MM.1S (cell line): ENCODE results near the gene CABP4.

Source experiments
- DNase-seq: peaks from one replicate; pipeline ENCODE4 v3.0.0-alpha.2; 2015
- H2AFZ ChIP-seq: fragments of 300-600 bp; sonication (generic); 2 replicates; pipeline ENCODE4 v1.6.0; 2016; ENCODE audit warnings: antibody characterized with exemption, low read length
- H3F3A ChIP-seq: fragments of 300-600 bp; sonication (generic); 2 replicates; pipeline ENCODE4 v1.6.1; 2016; ENCODE audit warnings: mild to moderate bottlenecking, antibody characterized with exemption, low read length, moderate library complexity, mixed read lengths; ENCODE audit not compliant: insufficient read depth
- H3K27ac ChIP-seq: fragments of 300-600 bp; sonication (generic); 2 replicates; pipeline ENCODE4 v1.5.1; 2016; ENCODE audit warnings: mild to moderate bottlenecking, low read length
- H3K27me3 ChIP-seq: fragments of 300-600 bp; sonication (generic); replicated peaks from 2 replicates; pipeline ENCODE4 v1.6.0; 2016; ENCODE audit warnings: low read length; ENCODE audit not compliant: insufficient read depth
- H3K36me3 ChIP-seq: fragments of 300-600 bp; sonication (generic); replicated peaks from 2 replicates; pipeline ENCODE4 v1.6.1; 2016; ENCODE audit warnings: mild to moderate bottlenecking, low read length, mixed read lengths; ENCODE audit not compliant: insufficient read depth
- H3K4me1 ChIP-seq: fragments of 300-600 bp; sonication (generic); 2 replicates; pipeline ENCODE4 v1.6.1; 2016; ENCODE audit warnings: low read length, mixed read lengths
- H3K4me2 ChIP-seq: fragments of 300-600 bp; sonication (generic); 2 replicates; pipeline ENCODE4 v1.6.0; 2016; ENCODE audit warnings: low read depth, low read length
- H3K4me3 ChIP-seq: fragments of 300-600 bp; sonication (generic); 2 replicates; pipeline ENCODE4 v1.5.1; 2016; ENCODE audit warnings: low read length, mixed read lengths
- H3K79me2 ChIP-seq: fragments of 300-600 bp; sonication (generic); 2 replicates; pipeline ENCODE4 v1.6.1; 2016; ENCODE audit warnings: mixed run types, low read length, mixed read lengths
- H3K9ac ChIP-seq: fragments of 300-600 bp; sonication (generic); 2 replicates; pipeline ENCODE4 v1.6.1; 2016; ENCODE audit warnings: low read length, mixed read lengths
- H3K9me2 ChIP-seq: fragments of 300-600 bp; sonication (generic); replicated peaks from 2 replicates; pipeline ENCODE4 v1.6.1; 2016; ENCODE audit warnings: mild to moderate bottlenecking, low read length, mixed read lengths; ENCODE audit not compliant: insufficient read depth
- H3K9me3 ChIP-seq: fragments of 300-600 bp; sonication (generic); replicated peaks from 2 replicates; pipeline ENCODE4 v1.6.1; 2016; ENCODE audit warnings: mild to moderate bottlenecking, low read length, mixed read lengths; ENCODE audit not compliant: insufficient read depth
- H4K20me1 ChIP-seq: fragments of 300-600 bp; sonication (generic); 2 replicates; pipeline ENCODE4 v1.6.1; 2016; ENCODE audit warnings: mild to moderate bottlenecking, low read length, moderate library complexity, mixed read lengths; ENCODE audit not compliant: insufficient read depth
- CTCF ChIP-seq: fragments of 300-600 bp; sonication (generic); IDR thresholded peaks from 2 replicates; pipeline ENCODE4 v1.5.1; 2016; ENCODE audit warnings: antibody characterized with exemption, low read length, mixed read lengths
- EZH2 ChIP-seq: fragments of 300-600 bp; sonication (generic); optimal IDR thresholded peaks from 2 replicates; pipeline ENCODE3; 2017; ENCODE audit warnings: low read depth, mild to moderate bottlenecking, antibody characterized with exemption, low read length, mixed read lengths
- EZH2phosphoT487 ChIP-seq: fragments of 300-600 bp; sonication (generic); IDR thresholded peaks from 2 replicates; pipeline ENCODE4 v1.6.1; 2018; ENCODE audit warnings: antibody characterized with exemption, low read length

The CABP4 gene

GRCh38 chr11:67468759-67469507 is 13.8 kb downstream of the CABP4 start, which contains the start of gene TMEM134:
TSS of gene TMEM134 (minus strand) at chr11:67469251. CDS start at chr11:67469192, 59 bp downstream.
- peaks cover 11% of the 10 kb centered on the region for H3K79me2 ChIP-seq
- H3K9me2 ChIP-seq: no peaks in the 10 kb centered on the region
- peak; percentile 92 for DNase-seq
- H3F3A ChIP-seq: no peaks in the 10 kb centered on the region
- no peaks in the 10 kb centered on the region for H3K36me3 ChIP-seq
- peak within 1 kb of the TSS; percentile 99 for H3K4me3 ChIP-seq
- H3K4me1 ChIP-seq: peaks cover 10% of the 10 kb centered on the region
- H3K9me3 ChIP-seq: no peaks in the 10 kb centered on the region
- H2AFZ ChIP-seq: peak within 1 kb of the TSS; percentile 100
- H3K27me3 ChIP-seq: no peaks in the 10 kb centered on the region; the same call in 1 of the 2 replicates
- no peak for TF ChIP-seq EZH2
- TF ChIP-seq CTCF: peak; percentile 57
- no peak for TF ChIP-seq EZH2phosphoT487
- no peaks in the 10 kb centered on the region for H4K20me1 ChIP-seq
- no peak within 1 kb of the TSS; the same call in 1 of the 2 replicates for H3K27ac ChIP-seq
- peak within 1 kb of the TSS; percentile 80 for H3K9ac ChIP-seq
- peak within 1 kb of the TSS; percentile 100 for H3K4me2 ChIP-seq

GRCh38 chr11:67469508-67469811 is 14.3 kb downstream of the CABP4 start:
- Histone ChIP-seq H3K27ac (no peak overlapping the region; the same call in 1 of the 2 replicates), H3K9me2 (no peaks in the 10 kb centered on the region), H3K4me3 (peak overlapping the region; percentile 99), H2AFZ (peak overlapping the region; percentile 100), H3K27me3 (peaks cover 5% of the 10 kb centered on the region), H3K79me2 (peaks cover 11% of the 10 kb centered on the region), H3K36me3 (no peaks in the 10 kb centered on the region), H3K9ac (peak overlapping the region; percentile 80), H3K4me1 (peaks cover 5% of the 10 kb centered on the region), H3K9me3 (no peaks in the 10 kb centered on the region), H4K20me1 (no peaks in the 10 kb centered on the region), H3K4me2 (peak overlapping the region; percentile 100), H3F3A (no peaks in the 10 kb centered on the region)
- no peak for TF ChIP-seq EZH2phosphoT487
- TF ChIP-seq EZH2: no peak
- no peak for TF ChIP-seq CTCF
- no peak for DNase-seq

- H3K4me2 ChIP-seq: no peak overlapping the region
- H3K4me3 ChIP-seq: no peak overlapping the region
- no peak overlapping the region for H2AFZ ChIP-seq
- H3K4me1 ChIP-seq: peaks cover 5% of the 10 kb centered on the region
- H3K9me2 ChIP-seq: no peaks in the 10 kb centered on the region
- no peak overlapping the region for H3K9ac ChIP-seq
- peaks cover 3% of the 10 kb centered on the region; the same call in 1 of the 2 replicates for H3K79me2 ChIP-seq
- TF ChIP-seq EZH2: no peak
- TF ChIP-seq EZH2phosphoT487: no peak
- no peak for TF ChIP-seq CTCF
- H4K20me1 ChIP-seq: no peaks in the 10 kb centered on the region
- H3K27me3 ChIP-seq: peaks cover 9% of the 10 kb centered on the region
- no peaks in the 10 kb centered on the region for H3K36me3 ChIP-seq
- H3K27ac ChIP-seq: no peak overlapping the region
- H3F3A ChIP-seq: no peaks in the 10 kb centered on the region
- H3K9me3 ChIP-seq: no peaks in the 10 kb centered on the region
- no peak for DNase-seq
These were observed 15.3 kb downstream of the CABP4 start for GRCh38 chr11:67470337-67471002.
